ENCODE measurements around the gene PNMA6A.
"Not testable (repeated sequence)": the region's sequence is repeated elsewhere in the genome, so short reads cannot be mapped to it uniquely, and the experiment has no call there.

Gene PNMA6A

DNA sequence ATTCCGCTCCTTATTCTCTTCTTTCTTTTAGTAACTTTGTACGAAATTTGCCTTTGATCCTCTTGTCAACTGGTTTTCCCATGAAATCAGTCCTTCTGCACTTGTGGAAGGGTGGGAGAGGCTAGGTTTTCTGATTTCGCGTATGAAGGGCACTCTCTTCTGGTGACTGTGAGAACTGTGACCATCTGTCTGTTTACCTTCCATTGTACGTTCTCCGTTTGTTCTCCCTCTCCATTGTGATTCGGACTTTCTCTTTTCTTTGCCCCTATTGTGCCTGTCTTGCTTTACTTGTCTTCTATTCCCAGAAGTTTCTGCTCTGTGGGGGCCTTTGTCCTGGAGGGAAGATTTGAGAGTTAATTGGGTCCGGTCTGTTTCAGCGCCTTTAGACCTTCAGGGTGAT lies 41.6 kb downstream of the PNMA6A start:
- H3K27ac ChIP-seq; H3K27me3 ChIP-seq (ENCODE audit: insufficient read depth, low read depth, severe bottlenecking); H3K4me3 ChIP-seq (ENCODE audit: low read depth, low read length); DNase-seq; H3K36me3 ChIP-seq; H3K9me3 ChIP-seq (ENCODE audit: severe bottlenecking): not testable (repeated sequence)

GRCh38 chrX:153117754-153118153 lies 45.5 kb downstream of the PNMA6A start:
- not testable (repeated sequence) for H3K36me3 ChIP-seq; H3K27ac ChIP-seq; H3K9me3 ChIP-seq (ENCODE audit: severe bottlenecking); H3K27me3 ChIP-seq (ENCODE audit: insufficient read depth, low read depth, severe bottlenecking); H3K4me3 ChIP-seq (ENCODE audit: low read depth, low read length); DNase-seq

GRCh38 chrX:153120230-153120629 lies 48.0 kb downstream of the PNMA6A start:
- not testable (repeated sequence) for H3K27me3 ChIP-seq (ENCODE audit: insufficient read depth, low read depth, severe bottlenecking); H3K36me3 ChIP-seq; H3K27ac ChIP-seq; H3K4me3 ChIP-seq (ENCODE audit: low read depth, low read length); DNase-seq; H3K9me3 ChIP-seq (ENCODE audit: severe bottlenecking)

DNA sequence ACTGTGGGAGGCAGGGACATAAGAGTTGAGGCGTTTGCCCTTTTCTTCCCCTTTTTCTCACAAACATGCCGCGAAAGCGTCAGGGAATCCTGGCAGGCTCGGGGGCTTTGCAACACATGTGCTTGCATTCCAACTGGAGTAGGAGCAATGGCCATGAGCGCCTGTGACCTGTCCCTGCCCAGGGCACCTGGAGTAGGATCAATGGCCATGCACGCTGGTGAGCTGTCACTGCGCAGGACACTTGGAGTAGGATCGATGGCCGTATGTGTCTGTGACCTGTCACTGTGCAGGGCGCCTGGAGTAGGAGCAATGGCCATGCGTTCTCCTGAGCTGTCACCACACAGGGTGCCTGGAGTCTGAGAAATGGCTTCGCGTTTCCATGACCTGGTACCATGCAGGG lies 51.2 kb downstream of the PNMA6A start:
- not testable (repeated sequence) for DNase-seq; H3K27me3 ChIP-seq (ENCODE audit: insufficient read depth, low read depth, severe bottlenecking)

More for the DNA sequence above, 51.2 kb downstream of the PNMA6A start:
- not testable (repeated sequence) for H3K4me3 ChIP-seq (ENCODE audit: low read depth, low read length); H3K9me3 ChIP-seq (ENCODE audit: severe bottlenecking); H3K36me3 ChIP-seq; H3K27ac ChIP-seq

Measured in WERI-Rb-1 (cell line).